ENCODE data around the gene RAB43. TPM values are rescaled to one million over a fixed set of nuclear protein-coding genes. Genes with fewer than 3 reads are reported as not detected.
"Not testable (repeated sequence)": the region's sequence is repeated elsewhere in the genome, so short reads cannot be mapped to it uniquely, and the experiment has no call there.

RAB43 gene
- total RNA-seq (1 to 10 TPM in 9 of 10 donors, under 1 TPM in 1; 0.96 to 8.2 (median 4.1) TPM), polyA plus RNA-seq (1 to 10 TPM; 2.5 to 4.0 TPM)
- long read RNA-seq, donor 1, result 0 reads
- long read RNA-seq, donor 2, full-length matches to known transcripts, result 3 of 7 reads
- long read RNA-seq, donor 2, partial matches to known transcripts, result 0 of 7 reads
- long read RNA-seq, donor 2, other reads (novel, unspliced or antisense), result 4 of 7 reads
- long read RNA-seq, donor 3, full-length matches to known transcripts, result 1 of 1 reads
- long read RNA-seq, donor 3, partial matches to known transcripts, result 0 of 1 reads
- long read RNA-seq, donor 3, other reads (novel, unspliced or antisense), result 0 of 1 reads

DNA sequence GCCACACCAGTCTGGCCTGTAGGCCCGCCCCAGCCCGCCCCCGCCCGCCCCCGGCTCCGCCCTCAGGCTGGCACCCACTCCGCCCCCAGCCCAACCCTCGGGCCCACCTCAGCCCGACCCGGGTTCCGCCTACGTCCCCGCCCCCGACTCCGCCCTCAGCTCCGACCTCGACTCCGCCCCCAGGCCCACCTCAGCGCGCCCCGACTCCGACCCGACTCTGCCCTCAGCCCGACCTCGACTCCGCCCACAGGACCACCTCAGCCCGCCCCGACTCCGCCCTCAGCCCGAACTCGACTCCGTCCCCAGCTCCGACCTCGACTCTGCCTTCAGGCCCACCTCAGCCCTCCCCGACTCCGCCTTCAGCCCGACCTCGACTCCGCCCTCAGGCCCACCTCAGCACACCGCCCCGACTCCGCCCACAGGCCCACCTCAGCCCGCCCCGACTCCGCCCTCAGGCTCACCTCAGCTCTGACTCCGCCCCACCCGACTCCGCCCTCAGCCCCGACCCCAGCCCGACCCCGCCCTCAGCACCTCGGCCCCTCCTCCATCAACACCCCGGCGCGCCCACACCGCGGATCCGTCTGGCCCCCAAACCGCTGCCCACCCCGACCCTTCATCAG is at the start of gene RAB43:
Gene RAB43, minus strand, starts transcription at position 13 of the 620 bp plus-strand sequence. CDS start 315 bp downstream, outside the sequence.
- Histone ChIP-seq H3K27me3 (no peaks in the 10 kb centered on the region), H3K4me3 (peak within 1 kb of the TSS; percentile 73 to 97 (median 90)), H3K36me3 (peaks cover 0 to 30% (median 3%) of the 10 kb centered on the region in 9 donors), H3K9me3 (no peaks in the 10 kb centered on the region), H3K27ac (peak within 1 kb of the TSS; percentile 85 to 98 (median 94)), H3K4me1 (peaks cover 8 to 47% (median 26%) of the 10 kb centered on the region in 9 donors)
- TF ChIP-seq, protein P1, sequence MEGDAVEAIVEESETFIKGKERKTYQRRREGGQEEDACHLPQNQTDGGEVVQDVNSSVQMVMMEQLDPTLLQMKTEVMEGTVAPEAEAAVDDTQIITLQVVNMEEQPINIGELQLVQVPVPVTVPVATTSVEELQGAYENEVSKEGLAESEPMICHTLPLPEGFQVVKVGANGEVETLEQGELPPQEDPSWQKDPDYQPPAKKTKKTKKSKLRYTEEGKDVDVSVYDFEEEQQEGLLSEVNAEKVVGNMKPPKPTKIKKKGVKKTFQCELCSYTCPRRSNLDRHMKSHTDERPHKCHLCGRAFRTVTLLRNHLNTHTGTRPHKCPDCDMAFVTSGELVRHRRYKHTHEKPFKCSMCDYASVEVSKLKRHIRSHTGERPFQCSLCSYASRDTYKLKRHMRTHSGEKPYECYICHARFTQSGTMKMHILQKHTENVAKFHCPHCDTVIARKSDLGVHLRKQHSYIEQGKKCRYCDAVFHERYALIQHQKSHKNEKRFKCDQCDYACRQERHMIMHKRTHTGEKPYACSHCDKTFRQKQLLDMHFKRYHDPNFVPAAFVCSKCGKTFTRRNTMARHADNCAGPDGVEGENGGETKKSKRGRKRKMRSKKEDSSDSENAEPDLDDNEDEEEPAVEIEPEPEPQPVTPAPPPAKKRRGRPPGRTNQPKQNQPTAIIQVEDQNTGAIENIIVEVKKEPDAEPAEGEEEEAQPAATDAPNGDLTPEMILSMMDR (IDR thresholded peaks at IDR 0.05), result no peak
- WGBS, 2 donors, result 4 to 6% methylated on average over 39 to 60 of the region's 60 CpGs
- intact Hi-C loops (cut with DNase I), result no loop called here
- DNase-seq, result peak; percentile 89 to 91
- peak; percentile 80 to 91 (median 88) for ATAC-seq

DNA sequence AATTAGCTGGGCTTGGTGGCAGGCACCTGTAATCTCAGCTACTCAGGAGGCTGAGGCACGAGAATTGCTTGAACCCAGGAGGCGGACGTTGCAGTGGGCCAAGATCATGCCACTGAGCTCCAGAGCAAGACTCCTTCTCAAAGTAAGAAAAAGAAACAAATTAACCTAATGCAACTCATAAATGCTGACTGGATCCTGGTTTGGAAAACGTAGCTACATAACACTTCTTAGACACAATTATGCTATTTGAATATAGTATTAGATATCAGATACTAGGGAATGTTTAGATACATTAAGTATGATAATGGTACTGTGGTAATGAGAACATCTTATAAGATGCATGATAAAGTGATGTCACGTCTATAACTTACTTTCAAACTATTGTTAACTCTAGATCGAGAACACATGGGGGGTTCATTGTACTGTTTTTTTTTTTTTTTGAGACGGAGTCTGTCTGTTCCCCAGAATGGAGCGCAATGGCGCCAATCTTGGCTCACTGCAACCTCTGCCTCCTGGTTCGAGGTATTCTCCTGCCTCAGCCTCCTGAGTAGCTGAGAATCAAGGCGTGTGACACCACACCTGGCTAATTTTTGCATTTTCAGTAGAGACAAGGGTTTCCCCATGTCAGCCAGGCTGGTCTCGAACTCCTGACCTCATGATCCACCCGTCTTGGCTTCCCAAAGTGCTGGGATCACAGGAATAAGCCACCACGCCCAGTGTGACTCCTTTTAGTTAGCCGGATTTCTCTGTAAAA is 45.2 kb upstream of the RAB43 start:
- WGBS, 2 donors, result 87 to 89% methylated on average over 15 of the region's 15 CpGs
- TF ChIP-seq, protein P1 (IDR thresholded peaks at IDR 0.05), result no peak
- H3K27ac ChIP-seq, result no peak overlapping the region
- peaks cover 6 to 30% (median 17%) of the 10 kb centered on the region in 9 donors for H3K4me1 ChIP-seq
- intact Hi-C loops (cut with DNase I), result no loop called here
- no peak overlapping the region for H3K4me3 ChIP-seq
- DNase-seq (no peak), ATAC-seq (no peak)
- no peaks in the 10 kb centered on the region for H3K9me3 ChIP-seq
- no peaks in the 10 kb centered on the region for H3K27me3 ChIP-seq
- peaks cover 5 to 75% (median 62%) of the 10 kb centered on the region in 9 donors for H3K36me3 ChIP-seq

DNA sequence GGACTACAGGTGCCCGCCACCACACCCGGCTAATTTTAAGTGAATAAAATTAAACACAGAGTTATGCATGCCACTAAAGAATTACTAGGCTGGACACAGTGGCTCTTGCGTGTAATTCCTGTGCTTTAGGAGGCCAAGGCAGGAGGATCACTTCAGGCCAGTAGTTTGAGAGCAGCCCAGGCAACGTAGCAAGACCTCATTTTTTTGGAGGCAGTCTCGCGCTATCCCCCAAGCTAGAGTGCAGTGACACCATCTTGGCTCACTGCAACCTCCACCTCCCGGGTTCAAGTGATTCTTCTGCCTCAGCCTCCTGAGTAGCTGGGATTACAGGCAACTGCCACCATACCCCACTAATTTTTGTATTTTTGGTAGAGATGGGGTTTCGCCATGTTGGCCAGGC is 44.0 kb upstream of the RAB43 start:
- H3K4me1 ChIP-seq, result peaks cover 3 to 21% (median 11%) of the 10 kb centered on the region in 9 donors
- H3K27me3 ChIP-seq; H3K4me3 ChIP-seq; H3K27ac ChIP-seq; H3K9me3 ChIP-seq; ATAC-seq; intact Hi-C loops (cut with DNase I); DNase-seq: not testable (repeated sequence)
- H3K36me3 ChIP-seq, result peaks cover 0 to 63% (median 54%) of the 10 kb centered on the region in 9 donors
- 95 to 96% methylated on average over 8 of the region's 8 CpGs for WGBS, 2 donors

DNA sequence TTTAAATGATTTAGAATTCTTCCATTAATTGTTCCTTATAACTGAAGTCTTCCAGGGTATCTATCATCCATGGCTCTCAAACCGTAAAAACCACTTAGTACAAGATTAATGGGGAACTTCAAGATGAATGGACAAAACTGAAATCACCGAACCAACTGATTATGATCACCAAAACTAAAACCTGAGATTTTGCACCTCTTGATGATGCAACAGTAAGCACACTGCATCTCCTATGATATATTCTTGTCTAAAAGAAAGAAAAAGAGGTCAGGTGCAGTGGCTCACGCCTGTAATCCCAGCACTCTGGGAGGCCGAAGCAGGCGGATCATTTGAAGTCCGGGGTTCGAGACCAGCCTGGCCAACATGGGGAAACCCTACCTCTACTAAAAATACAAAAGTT is 42.9 kb upstream of the RAB43 start:
- ATAC-seq (no peak), DNase-seq (no peak)
- TF ChIP-seq, protein P1 (IDR thresholded peaks at IDR 0.05), result no peak
- H3K36me3 ChIP-seq, result peaks cover 0 to 52% (median 43%) of the 10 kb centered on the region in 9 donors
- H3K27me3 ChIP-seq, result no peaks in the 10 kb centered on the region
- no peak overlapping the region for H3K27ac ChIP-seq
- H3K4me1 ChIP-seq, result peaks cover 8 to 24% (median 17%) of the 10 kb centered on the region in 9 donors
- H3K4me3 ChIP-seq, result no peak overlapping the region
- 91 to 93% methylated on average over 7 of the region's 7 CpGs for WGBS, 2 donors
- intact Hi-C loops (cut with DNase I), result no loop called here
- H3K9me3 ChIP-seq, result no peaks in the 10 kb centered on the region
